ENCODE measurements around the gene WRAP53. TPM values are rescaled to one million over a fixed set of nuclear protein-coding genes. Genes with fewer than 3 reads are reported as not detected.

Gene WRAP53
- total and polyA plus RNA-seq, 2 of the 13 experiments (the other 11 are each of a cell fraction or from before 2014, with no cell fraction given), result 7.0 to 19.5 TPM

DNA sequence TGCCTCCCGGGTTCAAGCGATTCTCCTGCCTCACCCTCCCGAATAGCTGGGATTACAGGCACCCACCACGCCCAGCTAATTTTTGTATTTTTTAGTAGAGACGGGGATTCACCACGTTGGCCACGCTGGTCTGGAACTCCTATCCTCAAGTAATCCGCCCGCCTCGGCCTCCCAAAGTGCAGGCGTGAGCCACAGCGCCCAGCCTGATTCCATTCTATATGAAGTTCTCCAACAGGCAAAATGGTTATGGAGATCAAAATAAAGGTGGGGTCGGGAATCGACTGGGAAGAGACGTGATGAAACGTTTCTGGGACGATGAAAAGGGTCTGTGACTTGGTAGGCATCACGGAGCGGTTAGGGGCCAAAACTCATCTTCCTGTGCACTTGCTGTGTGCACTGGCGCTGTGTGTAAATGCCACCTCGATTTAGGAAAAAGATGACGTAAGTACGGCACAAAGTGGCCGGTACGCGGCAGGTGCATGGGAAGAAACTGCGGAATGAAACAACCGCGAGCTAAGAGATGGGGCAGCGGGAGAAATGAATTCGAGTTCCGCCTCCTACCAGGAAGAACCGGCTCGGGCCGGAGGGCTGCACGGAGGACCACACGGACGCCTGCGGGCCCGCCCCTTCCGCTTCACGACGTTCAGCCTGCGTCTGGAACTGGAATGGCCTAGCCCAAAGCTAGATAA lies 2.6 kb upstream of the WRAP53 start (continued):
- TF ChIP-seq ZNF143 (CRISPR knock-in tag; IDR thresholded peaks at IDR 0.05), result peak; percentile 73
- 0 out of 2 replicates have a peak, but pooled peaks have one; percentile 22 for TF ChIP-seq MYC (CRISPR knock-in tag; IDR thresholded peaks at IDR 0.05; ENCODE audit: borderline replicate concordance)
- TF ChIP-seq, protein P1, sequence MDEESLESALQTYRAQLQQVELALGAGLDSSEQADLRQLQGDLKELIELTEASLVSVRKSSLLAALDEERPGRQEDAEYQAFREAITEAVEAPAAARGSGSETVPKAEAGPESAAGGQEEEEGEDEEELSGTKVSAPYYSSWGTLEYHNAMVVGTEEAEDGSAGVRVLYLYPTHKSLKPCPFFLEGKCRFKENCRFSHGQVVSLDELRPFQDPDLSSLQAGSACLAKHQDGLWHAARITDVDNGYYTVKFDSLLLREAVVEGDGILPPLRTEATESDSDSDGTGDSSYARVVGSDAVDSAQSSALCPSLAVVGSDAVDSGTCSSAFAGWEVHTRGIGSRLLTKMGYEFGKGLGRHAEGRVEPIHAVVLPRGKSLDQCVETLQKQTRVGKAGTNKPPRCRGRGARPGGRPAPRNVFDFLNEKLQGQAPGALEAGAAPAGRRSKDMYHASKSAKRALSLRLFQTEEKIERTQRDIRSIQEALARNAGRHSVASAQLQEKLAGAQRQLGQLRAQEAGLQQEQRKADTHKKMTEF (CRISPR knock-in tag; IDR thresholded peaks at IDR 0.05), result peak; percentile 41; the same call in 1 of the 2 replicates
- TF ChIP-seq, protein P2, sequence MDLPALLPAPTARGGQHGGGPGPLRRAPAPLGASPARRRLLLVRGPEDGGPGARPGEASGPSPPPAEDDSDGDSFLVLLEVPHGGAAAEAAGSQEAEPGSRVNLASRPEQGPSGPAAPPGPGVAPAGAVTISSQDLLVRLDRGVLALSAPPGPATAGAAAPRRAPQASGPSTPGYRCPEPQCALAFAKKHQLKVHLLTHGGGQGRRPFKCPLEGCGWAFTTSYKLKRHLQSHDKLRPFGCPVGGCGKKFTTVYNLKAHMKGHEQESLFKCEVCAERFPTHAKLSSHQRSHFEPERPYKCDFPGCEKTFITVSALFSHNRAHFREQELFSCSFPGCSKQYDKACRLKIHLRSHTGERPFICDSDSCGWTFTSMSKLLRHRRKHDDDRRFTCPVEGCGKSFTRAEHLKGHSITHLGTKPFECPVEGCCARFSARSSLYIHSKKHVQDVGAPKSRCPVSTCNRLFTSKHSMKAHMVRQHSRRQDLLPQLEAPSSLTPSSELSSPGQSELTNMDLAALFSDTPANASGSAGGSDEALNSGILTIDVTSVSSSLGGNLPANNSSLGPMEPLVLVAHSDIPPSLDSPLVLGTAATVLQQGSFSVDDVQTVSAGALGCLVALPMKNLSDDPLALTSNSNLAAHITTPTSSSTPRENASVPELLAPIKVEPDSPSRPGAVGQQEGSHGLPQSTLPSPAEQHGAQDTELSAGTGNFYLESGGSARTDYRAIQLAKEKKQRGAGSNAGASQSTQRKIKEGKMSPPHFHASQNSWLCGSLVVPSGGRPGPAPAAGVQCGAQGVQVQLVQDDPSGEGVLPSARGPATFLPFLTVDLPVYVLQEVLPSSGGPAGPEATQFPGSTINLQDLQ (CRISPR knock-in tag; IDR thresholded peaks at IDR 0.05), result no peak
- no peak for TF ChIP-seq CEBPB (IDR thresholded peaks at IDR 0.05; ENCODE audit: borderline replicate concordance, low read depth, low read length)
- peak; percentile 77 for TF ChIP-seq KAT8 (CRISPR knock-in tag; IDR thresholded peaks at IDR 0.05)
- no peak for TF ChIP-seq PRPF4 (IDR thresholded peaks at IDR 0.05; ENCODE audit: low read depth, low read length, poor library complexity, severe bottlenecking)
- peak; percentile 53; the same call in 1 of the 2 replicates for TF ChIP-seq YEATS2 (CRISPR knock-in tag; IDR thresholded peaks at IDR 0.05; ENCODE audit: borderline replicate concordance)
- peak; percentile 27 for TF ChIP-seq TBL1XR1 (IDR thresholded peaks at IDR 0.05; ENCODE audit: borderline replicate concordance, low read length, partially characterized antibody)
- TF ChIP-seq, protein P3, sequence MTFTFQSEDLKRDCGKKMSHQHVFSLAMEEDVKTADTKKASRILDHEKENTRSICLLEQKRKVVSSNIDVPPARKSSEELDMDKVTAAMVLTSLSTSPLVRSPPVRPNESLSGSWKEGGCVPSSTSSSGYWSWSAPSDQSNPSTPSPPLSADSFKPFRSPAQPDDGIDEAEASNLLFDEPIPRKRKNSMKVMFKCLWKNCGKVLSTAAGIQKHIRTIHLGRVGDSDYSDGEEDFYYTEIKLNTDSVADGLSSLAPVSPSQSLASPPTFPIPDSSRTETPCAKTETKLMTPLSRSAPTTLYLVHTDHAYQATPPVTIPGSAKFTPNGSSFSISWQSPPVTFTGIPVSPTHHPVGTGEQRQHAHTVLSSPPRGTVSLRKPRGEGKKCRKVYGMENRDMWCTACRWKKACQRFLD (CRISPR knock-in tag; IDR thresholded peaks at IDR 0.05; ENCODE audit: borderline replicate concordance), result no peak
- TF ChIP-seq ZNF772 (CRISPR knock-in tag; IDR thresholded peaks at IDR 0.05), result 0 out of 2 replicates have a peak, but pooled peaks have one; percentile 18
- TF ChIP-seq ZNF709 (CRISPR knock-in tag; IDR thresholded peaks at IDR 0.05), result 0 out of 2 replicates have a peak, but pooled peaks have one; percentile 44
- TF ChIP-seq KDM5A (IDR thresholded peaks at IDR 0.05; ENCODE audit: borderline replicate concordance, low read length), result 0 out of 2 replicates have a peak, but pooled peaks have one; percentile 3
- TF ChIP-seq ELF1 (CRISPR knock-in tag; IDR thresholded peaks at IDR 0.05), result peak; percentile 85
- peak; percentile 40; the same call in 1 of the 2 replicates for TF ChIP-seq ARNT2 (CRISPR knock-in tag; IDR thresholded peaks at IDR 0.05; ENCODE audit: low read depth)
- TF ChIP-seq ZSCAN21 (CRISPR knock-in tag; IDR thresholded peaks at IDR 0.05; ENCODE audit: borderline replicate concordance), result peak; percentile 31; the same call in 1 of the 2 replicates
- TF ChIP-seq HOXA3 (CRISPR knock-in tag; IDR thresholded peaks at IDR 0.05), result peak; percentile 73
- TF ChIP-seq ZNF317 (CRISPR knock-in tag; IDR thresholded peaks at IDR 0.05), result no peak
- no peak for TF ChIP-seq ZFYVE20 (CRISPR knock-in tag; IDR thresholded peaks at IDR 0.05; ENCODE audit: borderline replicate concordance, low read depth)
- TF ChIP-seq KMT2A (CRISPR knock-in tag; IDR thresholded peaks at IDR 0.05), result peak; percentile 95
- TF ChIP-seq, protein P4, sequence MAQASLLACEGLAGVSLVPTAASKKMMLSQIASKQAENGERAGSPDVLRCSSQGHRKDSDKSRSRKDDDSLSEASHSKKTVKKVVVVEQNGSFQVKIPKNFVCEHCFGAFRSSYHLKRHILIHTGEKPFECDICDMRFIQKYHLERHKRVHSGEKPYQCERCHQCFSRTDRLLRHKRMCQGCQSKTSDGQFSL (CRISPR knock-in tag; IDR thresholded peaks at IDR 0.05), result no peak
